Gastrocnemius medialis (tissue), 4 donors: ENCODE measurements around the gene BMPR1A.

Experiments used
- POLR2A ChIP-seq, 2 donors: fragments of 450-650 bp; IDR thresholded peaks; one replicate each; pipeline ENCODE4 v1.6.1; 2017; ENCODE audit warnings: antibody characterized with exemption in 2 of 2, mild to moderate bottlenecking in 2 of 2, moderate library complexity in 2 of 2
- TF ChIP-seq, protein P1 (sequence below), 5 experiments: fragments of 450-650 bp in 3 of 5; fragments of 200-600 bp in 2 of 5; sonication (generic) in 2 of 5; IDR thresholded peaks in 4 of 5; conservative IDR thresholded peaks in 1 of 5; 1 replicate in 4 of 5; 2 replicates in 1 of 5; pipeline ENCODE4 v1.5.1; 2016 to 2019; ENCODE audit warnings: antibody characterized with exemption in 5 of 5, mild to moderate bottlenecking in 3 of 5, moderate library complexity in 3 of 5

DNA sequence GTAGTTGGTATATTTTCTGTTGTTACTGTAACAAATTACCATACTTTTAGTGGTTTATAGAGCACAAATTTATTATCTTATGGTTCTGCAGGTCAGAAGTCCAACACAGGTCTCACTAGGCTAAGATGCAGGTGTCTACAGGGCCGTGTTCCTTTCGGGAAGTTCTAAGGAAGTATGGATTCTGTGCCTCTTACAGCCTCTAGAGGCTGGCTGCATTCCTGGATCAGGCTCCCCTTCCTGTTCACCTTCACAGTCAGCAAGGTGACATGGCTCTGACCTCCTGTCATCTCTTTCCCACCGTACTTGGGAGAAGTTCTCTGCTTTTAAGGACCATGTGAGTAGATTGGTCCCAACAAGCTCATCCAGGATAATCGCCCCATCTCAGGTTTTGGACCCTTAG, 37.3 kb downstream of the BMPR1A start:
- TF ChIP-seq, protein P1, sequence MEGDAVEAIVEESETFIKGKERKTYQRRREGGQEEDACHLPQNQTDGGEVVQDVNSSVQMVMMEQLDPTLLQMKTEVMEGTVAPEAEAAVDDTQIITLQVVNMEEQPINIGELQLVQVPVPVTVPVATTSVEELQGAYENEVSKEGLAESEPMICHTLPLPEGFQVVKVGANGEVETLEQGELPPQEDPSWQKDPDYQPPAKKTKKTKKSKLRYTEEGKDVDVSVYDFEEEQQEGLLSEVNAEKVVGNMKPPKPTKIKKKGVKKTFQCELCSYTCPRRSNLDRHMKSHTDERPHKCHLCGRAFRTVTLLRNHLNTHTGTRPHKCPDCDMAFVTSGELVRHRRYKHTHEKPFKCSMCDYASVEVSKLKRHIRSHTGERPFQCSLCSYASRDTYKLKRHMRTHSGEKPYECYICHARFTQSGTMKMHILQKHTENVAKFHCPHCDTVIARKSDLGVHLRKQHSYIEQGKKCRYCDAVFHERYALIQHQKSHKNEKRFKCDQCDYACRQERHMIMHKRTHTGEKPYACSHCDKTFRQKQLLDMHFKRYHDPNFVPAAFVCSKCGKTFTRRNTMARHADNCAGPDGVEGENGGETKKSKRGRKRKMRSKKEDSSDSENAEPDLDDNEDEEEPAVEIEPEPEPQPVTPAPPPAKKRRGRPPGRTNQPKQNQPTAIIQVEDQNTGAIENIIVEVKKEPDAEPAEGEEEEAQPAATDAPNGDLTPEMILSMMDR (IDR thresholded peaks at IDR 0.05 in 4 of 5, conservative IDR thresholded peaks at IDR 0.05 in 1 of 5), result no peak
- no peak for TF ChIP-seq POLR2A (IDR thresholded peaks at IDR 0.05)
